ENCODE measurements around the gene OAS3. TPM values are rescaled to one million over a fixed set of nuclear protein-coding genes. Genes with fewer than 3 reads are reported as not detected.

The OAS3 gene
- total and polyA plus RNA-seq, 10 of the 15 experiments (the other 5 are each of a cell fraction or from before 2014, with no cell fraction given) = 5.1 to 107 (median 18.0) TPM

DNA sequence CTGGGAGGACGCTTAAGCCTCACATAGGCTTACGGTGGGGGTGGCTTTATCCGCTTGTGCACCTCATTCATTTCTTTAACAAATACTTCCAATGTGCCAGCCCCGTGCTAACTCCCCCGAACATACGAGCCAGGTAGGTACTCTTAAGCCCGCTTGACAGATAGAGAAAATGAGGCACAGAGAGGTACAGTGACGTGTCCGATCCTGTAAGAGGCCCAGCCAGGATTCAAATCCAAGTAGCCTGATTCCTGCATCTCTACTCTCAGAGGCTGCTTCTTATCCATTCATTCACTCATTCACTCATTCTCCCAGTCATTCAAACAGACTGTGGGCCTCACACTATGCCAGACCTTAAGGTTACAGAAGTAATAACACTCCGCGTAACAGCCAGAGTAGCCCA, 477 bp downstream of the OAS3 start:
- in situ Hi-C loops (cut with MboI) = no loop called here
- intact Hi-C loops (cut with micrococcal nuclease; ENCODE audit: unreplicated experiment) = loop anchor here (1.0 kb wide), 2 partner anchors 31 to 40 kb away; partner anchors contain the start of gene OAS2
- TF ChIP-seq ZNF24 (IDR thresholded peaks at IDR 0.05) (peak; percentile 84), KLF5 (IDR thresholded peaks at IDR 0.05; ENCODE audit: partially characterized antibody) (no peak)
- SMC1A ChIA-PET (ENCODE audit: uncharacterized antibody, unreplicated experiment) = interaction anchor here (1.4 to 4.5 kb wide), 7 partner anchors 13 to 40 kb away, joined by 8 to 36 read pairs (median 17); partner anchors contain the start of genes OAS1 and OAS2
- TSS peak; percentile 81 for BruUV-seq (replicated peaks)
- POLR2A ChIA-PET = interaction anchor here (1.0 to 5.0 kb wide), 5 partner anchors 14 to 41 kb away, joined by 3 to 20 read pairs (median 11); partner anchors contain the start of genes OAS1 and OAS2
- Histone ChIP-seq H3K36me3 (ENCODE audit: control insufficient read depth in 2 of 2, insufficient read depth in 2 of 2, low read length in 1 of 2) (peaks cover 0 to 4% of the 10 kb centered on the region in 2 experiments; a peak in 2 of 4 replicates), H3K27ac (ENCODE audit: control insufficient read depth, insufficient read depth) (peak overlapping the region; percentile 10; the same call in 1 of the 2 replicates), H3K27me3 (replicated peaks in 1 of 2; ENCODE audit: control insufficient read depth in 2 of 2, insufficient read depth in 2 of 2, low read length in 1 of 2) (no peaks in the 10 kb centered on the region), H3K9ac (ENCODE audit: control insufficient read depth, insufficient read depth, low read length) (peak overlapping the region; percentile 70), H4K20me1 (ENCODE audit: control insufficient read depth, insufficient read depth) (no peaks in the 10 kb centered on the region), H3K79me2 (ENCODE audit: control insufficient read depth, insufficient read depth, low read length) (peaks cover 26% of the 10 kb centered on the region), H3K4me2 (ENCODE audit: control insufficient read depth, insufficient read depth) (peak overlapping the region; percentile 99), H2AFZ (ENCODE audit: control insufficient read depth, low read depth, low read length) (peak overlapping the region; percentile 78), H3K9me3 (replicated peaks; ENCODE audit: control insufficient read depth, insufficient read depth, low read length) (no peaks in the 10 kb centered on the region), H3K4me1 (ENCODE audit: control insufficient read depth, insufficient read depth, low read length) (peaks cover 8% of the 10 kb centered on the region), H3K4me3 (peak overlapping the region; percentile 70)
- peak; percentile 31 for FAIRE-seq
- CTCF ChIA-PET = interaction anchor here (0.9 to 2.1 kb wide), 4 partner anchors 11 to 54 kb away, joined by 3 to 9 read pairs (median 7); partner anchors contain the start of gene OAS2
- WGBS (ENCODE audit: insufficient coverage, insufficient replicate concordance, low lambda C conversion rate, missing lambda C conversion rate) = 18% methylated on average over 11 of the region's 11 CpGs
- ATAC-seq = peak; percentile 10
- RAD21 ChIA-PET (ENCODE audit: unreplicated experiment) = interaction anchor here (1.1 to 2.8 kb wide), 4 partner anchors 14 to 39 kb away, joined by 6 to 19 read pairs (median 15); partner anchors contain the start of genes OAS1 and OAS2
- no peak for DNase-seq (ENCODE audit: low read depth, low spot score)

DNA sequence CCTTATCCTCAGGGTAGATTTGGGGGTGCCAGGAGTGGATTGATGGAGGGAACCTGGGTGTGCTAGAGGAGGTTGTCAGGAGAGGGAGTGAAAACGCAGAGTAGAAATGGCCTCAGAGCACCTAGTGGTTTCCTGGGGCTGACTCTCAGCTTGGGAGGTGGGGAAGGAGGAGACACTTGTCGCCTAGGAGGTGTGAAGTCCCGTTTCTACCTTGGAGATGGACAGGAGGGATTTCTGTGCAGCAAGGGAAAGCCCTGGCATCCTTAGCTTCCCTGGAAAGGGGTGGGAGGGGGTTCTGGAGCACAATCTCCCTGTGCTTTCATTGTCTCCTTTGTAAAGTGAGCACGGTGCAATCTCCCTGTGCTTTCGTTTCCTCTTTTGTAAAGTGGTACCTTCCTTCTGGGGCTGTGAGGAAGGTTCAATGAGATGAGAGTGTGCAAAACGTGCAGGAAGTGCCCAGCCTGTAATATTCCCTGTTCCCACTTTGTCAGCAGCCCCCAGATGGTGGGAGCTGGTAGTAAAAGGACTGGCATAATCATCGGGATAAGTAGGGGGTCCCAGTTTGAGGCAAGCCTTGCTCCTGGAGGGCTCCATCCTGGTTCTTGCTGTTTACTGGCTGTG, 1.6 kb downstream of the OAS3 start:
- BruUV-seq (replicated peaks) = no TSS peak
- Histone ChIP-seq H2AFZ (ENCODE audit: control insufficient read depth, low read depth, low read length) (peak overlapping the region; percentile 86), H3K4me2 (ENCODE audit: control insufficient read depth, insufficient read depth) (peak overlapping the region; percentile 99), H3K27me3 (replicated peaks in 1 of 2; ENCODE audit: control insufficient read depth in 2 of 2, insufficient read depth in 2 of 2, low read length in 1 of 2) (no peaks in the 10 kb centered on the region), H4K20me1 (ENCODE audit: control insufficient read depth, insufficient read depth) (no peaks in the 10 kb centered on the region), H3K27ac (ENCODE audit: control insufficient read depth, insufficient read depth) (peak overlapping the region; percentile 67), H3K36me3 (ENCODE audit: control insufficient read depth in 2 of 2, insufficient read depth in 2 of 2, low read length in 1 of 2) (peaks cover 0 to 4% of the 10 kb centered on the region in 2 experiments; a peak in 2 of 4 replicates), H3K9ac (ENCODE audit: control insufficient read depth, insufficient read depth, low read length) (peak overlapping the region; percentile 70), H3K9me3 (replicated peaks; ENCODE audit: control insufficient read depth, insufficient read depth, low read length) (no peaks in the 10 kb centered on the region), H3K79me2 (ENCODE audit: control insufficient read depth, insufficient read depth, low read length) (peaks cover 26% of the 10 kb centered on the region), H3K4me3 (peak overlapping the region; percentile 70), H3K4me1 (ENCODE audit: control insufficient read depth, insufficient read depth, low read length) (peaks cover 8% of the 10 kb centered on the region)
- ChIA-PET RAD21 (ENCODE audit: unreplicated experiment) (interaction anchor here (0.6 to 2.8 kb wide), 6 partner anchors 15 to 40 kb away, joined by 3 to 16 read pairs (median 6); partner anchors contain the start of genes OAS1 and OAS2), POLR2A (interaction anchor here (0.6 to 5.0 kb wide), 6 partner anchors 11 to 42 kb away, joined by 3 to 20 read pairs (median 5); partner anchors contain the start of genes OAS1 and OAS2), CTCF (interaction anchor here (1.0 to 2.8 kb wide), 7 partner anchors 14 to 161 kb away, joined by 3 to 16 read pairs (median 4); partner anchors contain the start of genes OAS1 and OAS2), SMC1A (ENCODE audit: uncharacterized antibody, unreplicated experiment) (interaction anchor here (1.4 to 4.5 kb wide), 6 partner anchors 9 to 39 kb away, joined by 4 to 36 read pairs (median 12); partner anchors contain the start of genes OAS1 and OAS2)
- intact Hi-C loops (cut with micrococcal nuclease; ENCODE audit: unreplicated experiment) = loop anchor here (1.0 kb wide), 1 partner anchor 38 kb away; the partner anchor contains the start of gene OAS2
- peak; percentile 65 for DNase-seq (ENCODE audit: low read depth, low spot score)
- WGBS (ENCODE audit: insufficient coverage, insufficient replicate concordance, low lambda C conversion rate, missing lambda C conversion rate) = 1% methylated on average over 7 of the region's 7 CpGs
- peak; percentile 89 for FAIRE-seq
- in situ Hi-C loops (cut with MboI) = no loop called here
- ATAC-seq = peak; percentile 83
- TF ChIP-seq ELK1 (IDR thresholded peaks at IDR 0.05; ENCODE audit: low read depth, low read length) (no peak), BRCA1 (IDR thresholded peaks at IDR 0.05; ENCODE audit: low read depth, low read length) (no peak), ZBTB4 (CRISPR knock-in tag; IDR thresholded peaks at IDR 0.05) (no peak), NR2C1 (IDR thresholded peaks at IDR 0.05) (no peak), STAT1 (conservative IDR thresholded peaks at IDR 0.05) (no peak), ATF7 (IDR thresholded peaks at IDR 0.05; ENCODE audit: low read depth) (peak; percentile 71), SREBF1 (IDR thresholded peaks at IDR 0.05; ENCODE audit: low read length) (no peak)
